CD14-positive monocyte (primary cell): ENCODE results near the gene SV2B. TPM values are rescaled to one million over a fixed set of nuclear protein-coding genes. Genes with fewer than 3 reads are reported as not detected.
A peak's percentile ranks its signal among the peaks of the same experiment; 100 is the strongest.

Source experiments
- DNase-seq, 3 donors: peaks; one replicate each; pipeline ENCODE4 v3.0.0-alpha.2; 2011 to 2022
- H2AFZ ChIP-seq: 2 replicates; pipeline ENCODE4 v1.6.0; 2012; ENCODE audit warnings: mild to moderate bottlenecking, low read depth, low read length, inconsistent platforms; ENCODE audit not compliant: insufficient read depth, poor library complexity, severe bottlenecking
- H3K27ac ChIP-seq, 2 donors: 1 replicate in 1 of 2; 2 replicates in 1 of 2; pipeline ENCODE4 v1.5.1; 2012 to 2013; ENCODE audit warnings: low read length in 2 of 2, control low read depth in 1 of 2, inconsistent platforms in 1 of 2, low read depth in 1 of 2, mild to moderate bottlenecking in 1 of 2
- H3K27me3 ChIP-seq, 2 donors: one replicate each; pipeline versions ENCODE4 v1.6.0 to v1.6.1; 2011 to 2013; ENCODE audit warnings: low read length in 2 of 2; ENCODE audit not compliant: control insufficient read depth in 2 of 2, insufficient read depth in 2 of 2
- H3K36me3 ChIP-seq, 2 donors: replicated peaks in 1 of 2; 1 replicate in 1 of 2; 2 replicates in 1 of 2; pipeline versions ENCODE4 v1.5.1 to v1.6.1; 2012 to 2013; ENCODE audit warnings: low read length in 2 of 2, control low read depth in 1 of 2, inconsistent platforms in 1 of 2, mild to moderate bottlenecking in 1 of 2; ENCODE audit not compliant: insufficient read depth in 2 of 2, control insufficient read depth in 1 of 2
- H3K4me1 ChIP-seq, 2 donors: 1 replicate in 1 of 2; 2 replicates in 1 of 2; pipeline versions ENCODE4 v1.5.1 to v1.6.1; 2012 to 2013; ENCODE audit warnings: low read length in 2 of 2, control low read depth in 1 of 2, inconsistent platforms in 1 of 2, mild to moderate bottlenecking in 1 of 2, moderate library complexity in 1 of 2; ENCODE audit not compliant: insufficient read depth in 2 of 2, control insufficient read depth in 1 of 2
- H3K4me2 ChIP-seq: replicated peaks from 2 replicates; pipeline ENCODE3; 2012; ENCODE audit warnings: low read length, moderate library complexity, mild to moderate bottlenecking; ENCODE audit not compliant: poor library complexity, severe bottlenecking; ENCODE audit errors: extremely low read depth
- H3K4me3 ChIP-seq, 3 experiments: fragments of 200-600 bp in 1 of 3; sonication (generic) in 1 of 3; replicated peaks in 1 of 3; 1 replicate in 2 of 3; 2 replicates in 1 of 3; pipeline ENCODE4 v1.5.1; 2011 to 2013; ENCODE audit warnings: low read length in 3 of 3, mild to moderate bottlenecking in 3 of 3, control low read depth in 2 of 3, low read depth in 2 of 3, inconsistent platforms in 1 of 3, moderate library complexity in 1 of 3
- H3K79me2 ChIP-seq: 2 replicates; pipeline ENCODE4 v1.6.0; 2012; ENCODE audit warnings: mild to moderate bottlenecking, control low read depth, inconsistent platforms, low read length, moderate library complexity; ENCODE audit not compliant: insufficient read depth
- H3K9ac ChIP-seq: 2 replicates; pipeline ENCODE4 v1.6.0; 2017; ENCODE audit warnings: low read length, mild to moderate bottlenecking; ENCODE audit not compliant: insufficient read depth, poor library complexity, severe bottlenecking
- H3K9me3 ChIP-seq, 2 donors: replicated peaks in 1 of 2; 1 replicate in 1 of 2; 2 replicates in 1 of 2; pipeline versions ENCODE4 v1.5.1 to v1.6.1; 2012 to 2013; ENCODE audit warnings: low read length in 2 of 2, control low read depth in 1 of 2; ENCODE audit not compliant: control insufficient read depth in 1 of 2, insufficient read depth in 1 of 2
- H4K20me1 ChIP-seq: 2 replicates; pipeline ENCODE4 v1.6.0; 2012; ENCODE audit warnings: mild to moderate bottlenecking, low read length, control low read depth, moderate library complexity; ENCODE audit not compliant: insufficient read depth
- H3K27ac Mint-ChIP-seq, 7 donors: one replicate each; pipeline ENCODE4 v1.8.0; 2020; ENCODE audit warnings: mild to moderate bottlenecking in 7 of 7, mixed read lengths in 7 of 7, moderate library complexity in 6 of 7, inconsistent platforms in 2 of 7
- H3K27me3 Mint-ChIP-seq, 3 donors: one replicate each; pipeline ENCODE4 v1.8.0; 2021 to 2022; ENCODE audit warnings: low read depth in 3 of 3, mild to moderate bottlenecking in 3 of 3, mixed read lengths in 3 of 3, moderate library complexity in 3 of 3, inconsistent platforms in 1 of 3
- H3K36me3 Mint-ChIP-seq, 2 donors: one replicate each; pipeline ENCODE4 v1.8.0; 2020; ENCODE audit warnings: mixed read lengths in 2 of 2, inconsistent platforms in 1 of 2, mild to moderate bottlenecking in 1 of 2
- H3K4me1 Mint-ChIP-seq: one replicate; pipeline ENCODE4 v1.8.0; 2020; ENCODE audit warnings: mild to moderate bottlenecking, mixed read lengths
- H3K4me3 Mint-ChIP-seq, 2 donors: one replicate each; pipeline ENCODE4 v1.8.0; 2020; ENCODE audit warnings: mild to moderate bottlenecking in 2 of 2, mixed read lengths in 2 of 2, moderate library complexity in 1 of 2
- H3K9me3 Mint-ChIP-seq, 7 donors: one replicate each; pipeline ENCODE4 v1.8.0; 2020 to 2022; ENCODE audit warnings: mixed read lengths in 7 of 7, mild to moderate bottlenecking in 6 of 7, moderate library complexity in 6 of 7, inconsistent platforms in 2 of 7
- CTCF ChIP-seq: fragments of 200-600 bp; IDR thresholded peaks from one replicate; pipeline ENCODE4 v1.8.0; 2022; ENCODE audit warnings: antibody characterized with exemption, mild to moderate bottlenecking
- WGBS: methylation state at CpG from one replicate; pipeline ENCODE4 v1.1.5; 2013; ENCODE audit warnings: missing lambda C conversion rate; ENCODE audit not compliant: insufficient coverage; 5-methylcytosine and 5-hydroxymethylcytosine counted together
- intact Hi-C, 2 donors: fragments of 100-400 bp; cut with micrococcal nuclease; formaldehyde crosslinking; loops; one replicate each; pipeline versions ENCODE4 v1.15.0 to v1.15.1; 2023
- polyA plus RNA-seq, 3 donors: library from polyadenylated mRNA; depleted of rRNA in 1 of 3; unstranded in 2 of 3; stranded (reverse) in 1 of 3; fragments of 300-500 nt in 2 of 3; fragments of >200 nt in 1 of 3; fragmentation: Illumina TruSeq in 2 of 3; gene quantifications; 1 replicate in 2 of 3; 2 replicates in 1 of 3; pipeline ENCODE4 v1.2.3, GENCODE V29; 2012 to 2021

The SV2B gene
- polyA plus RNA-seq, 3 donors: not detected

- Mint-ChIP-seq H3K27me3 (peaks cover 23 to 27% (median 23%) of the 10 kb centered on the region in 3 donors), H3K4me1 (peaks cover 38% of the 10 kb centered on the region), H3K27ac (no peak overlapping the region), H3K9me3 (peaks cover 3 to 13% (median 9%) of the 10 kb centered on the region in 7 donors), H3K36me3 (no peaks in the 10 kb centered on the region), H3K4me3 (no peak overlapping the region)
- no peak for DNase-seq
- Histone ChIP-seq H2AFZ (no peak overlapping the region), H3K36me3 (no peaks in the 10 kb centered on the region), H3K4me3 (no peak overlapping the region), H3K27ac (no peak overlapping the region), H3K4me1 (peaks cover 23 to 31% of the 10 kb centered on the region in 2 donors), H4K20me1 (no peaks in the 10 kb centered on the region), H3K9me3 (no peaks in the 10 kb centered on the region), H3K4me2 (no peak overlapping the region), H3K27me3 (peaks cover 15 to 17% of the 10 kb centered on the region in 2 donors), H3K79me2 (no peaks in the 10 kb centered on the region), H3K9ac (no peak overlapping the region)
- intact Hi-C loops: no loop called here
- no peak for TF ChIP-seq CTCF
- 62% methylated on average over 3 of the region's 8 CpGs for WGBS
These were observed 48.8 kb upstream of the SV2B start for GRCh38 chr15:91051248-91051647.

- TF ChIP-seq CTCF: no peak
- H3K4me2 ChIP-seq: no peak overlapping the region
- no peak overlapping the region for H2AFZ ChIP-seq
- no peak for DNase-seq
- H3K27me3 ChIP-seq: peaks cover 29 to 30% of the 10 kb centered on the region in 2 donors
- H3K4me1 ChIP-seq: peaks cover 6 to 8% of the 10 kb centered on the region in 2 donors
- no peaks in the 10 kb centered on the region for H4K20me1 ChIP-seq
- H3K4me3 ChIP-seq: no peak overlapping the region
- intact Hi-C loops: loop anchor here in 1 of 2 donors (5.0 kb wide), 1 partner anchor 217 kb away; no protein-coding TSS in a partner anchor
- Mint-ChIP-seq H3K4me3 (peak overlapping the region in 1 of 2 donors; percentile 71), H3K27ac (no peak overlapping the region), H3K27me3 (peaks cover 30 to 57% (median 37%) of the 10 kb centered on the region in 3 donors), H3K4me1 (peaks cover 16% of the 10 kb centered on the region), H3K9me3 (no peaks in the 10 kb centered on the region), H3K36me3 (no peaks in the 10 kb centered on the region)
- H3K27ac ChIP-seq: no peak overlapping the region
- H3K36me3 ChIP-seq: no peaks in the 10 kb centered on the region
- H3K79me2 ChIP-seq: no peaks in the 10 kb centered on the region
- no CpG with 5 or more reads among the region's 2 CpGs for WGBS
- no peak overlapping the region for H3K9ac ChIP-seq
- H3K9me3 ChIP-seq: no peaks in the 10 kb centered on the region
These were observed 45.2 kb upstream of the SV2B start for GRCh38 chr15:91054816-91055215.
